ENCODE data around the gene RARRES2.

DNA sequence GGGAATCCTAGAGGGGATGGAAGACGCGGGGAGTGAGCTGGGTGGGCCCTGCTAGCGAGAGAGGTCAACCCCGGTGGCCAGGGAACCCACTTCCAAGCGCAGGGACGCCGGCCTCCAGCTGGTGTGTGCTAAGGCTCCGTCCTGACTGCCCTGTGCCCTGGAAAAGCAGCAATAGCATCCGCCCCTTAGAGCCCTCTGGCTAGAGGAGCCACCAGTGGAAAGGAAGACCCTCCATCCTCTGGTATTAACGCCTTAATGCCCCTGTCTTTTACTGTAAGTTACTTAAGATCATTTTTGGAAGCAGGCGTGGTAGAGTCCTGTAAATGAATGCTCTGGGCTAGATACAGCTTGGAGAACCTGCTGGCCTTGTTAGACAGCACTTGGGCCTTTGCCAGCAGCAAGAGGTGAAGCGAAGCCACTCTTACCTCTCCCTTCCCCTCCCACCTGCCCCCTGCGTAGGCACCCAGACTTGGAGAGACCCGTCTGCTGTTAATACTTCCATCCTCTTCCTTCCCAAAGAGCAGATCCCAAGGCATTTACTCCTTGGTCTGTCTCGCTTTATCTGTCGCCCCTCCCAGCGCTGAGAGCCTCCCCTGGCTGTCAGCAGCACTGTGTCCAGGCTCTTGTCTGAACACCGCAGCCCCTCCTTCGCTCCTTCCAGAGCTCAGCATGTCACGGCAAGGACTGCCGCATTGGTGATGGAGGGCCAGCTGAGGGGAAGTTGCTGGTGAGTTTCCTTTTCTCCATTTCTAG lies 31.8 kb upstream of the RARRES2 start:
- TF ChIP-seq EZH2 (IDR thresholded peaks at IDR 0.05; ENCODE audit: insufficient read depth, poor library complexity, severe bottlenecking) (no peak), EZH2phosphoT487 (IDR thresholded peaks at IDR 0.05; ENCODE audit: insufficient read depth, low read depth) (no peak)

Data from GM23248 (cell line).